ENCODE data around the gene SH3PXD2A. TPM values are rescaled to one million over a fixed set of nuclear protein-coding genes. Genes with fewer than 3 reads are reported as not detected.

Gene SH3PXD2A
- total RNA-seq, 4 donors from 2014 or later, result 12.1 to 68.5 (median 21.7) TPM

GRCh38 chr10:103600325-103600724 lies 255.1 kb downstream of the SH3PXD2A start:
- Histone ChIP-seq H3K4me3 (no peak overlapping the region), H3K27ac (peak overlapping the region in 2 of 4 donors; percentile 50 to 57), H3K27me3 (no peaks in the 10 kb centered on the region), H3K36me3 (peaks cover 0 to 17% (median 0%) of the 10 kb centered on the region in 3 donors), H3K9me3 (no peaks in the 10 kb centered on the region), H3K4me1 (peaks cover 0 to 9% (median 0%) of the 10 kb centered on the region in 4 donors)
- TF ChIP-seq CTCF (IDR thresholded peaks at IDR 0.05) (no peak), POLR2A (IDR thresholded peaks at IDR 0.05) (no peak)
- DNase-seq, result no peak

GRCh38 chr10:103599907-103600306 lies 255.5 kb downstream of the SH3PXD2A start:
- Histone ChIP-seq H3K27ac (peak overlapping the region in 2 of 4 donors; percentile 50 to 57), H3K4me3 (no peak overlapping the region), H3K4me1 (peaks cover 0 to 9% (median 0%) of the 10 kb centered on the region in 4 donors), H3K9me3 (no peaks in the 10 kb centered on the region), H3K36me3 (peaks cover 0 to 14% (median 0%) of the 10 kb centered on the region in 3 donors), H3K27me3 (no peaks in the 10 kb centered on the region)
- DNase-seq, result no peak
- TF ChIP-seq CTCF (IDR thresholded peaks at IDR 0.05) (no peak), POLR2A (IDR thresholded peaks at IDR 0.05) (no peak)

- no peaks in the 10 kb centered on the region for H3K27me3 ChIP-seq
Measured at GRCh38 chr10:103599211-103599610, 256.2 kb downstream of the SH3PXD2A start.

GRCh38 chr10:103598654-103599115 lies 256.7 kb downstream of the SH3PXD2A start:
- Histone ChIP-seq H3K4me1 (peaks cover 0 to 9% (median 0%) of the 10 kb centered on the region in 4 donors), H3K27me3 (no peaks in the 10 kb centered on the region), H3K36me3 (peaks cover 0 to 11% (median 0%) of the 10 kb centered on the region in 3 donors), H3K4me3 (no peak overlapping the region), H3K9me3 (no peaks in the 10 kb centered on the region), H3K27ac (peak overlapping the region in 1 of 4 donors; percentile 40)
- TF ChIP-seq POLR2A (IDR thresholded peaks at IDR 0.05), result no peak
- peak in 5 of 6 experiments; percentile 27 to 80 (median 75) for TF ChIP-seq CTCF (IDR thresholded peaks at IDR 0.05)
- peak in 1 of 3 donors; percentile 76 for DNase-seq

More at GRCh38 chr10:103599211-103599610, 256.2 kb downstream of the SH3PXD2A start:
- TF ChIP-seq CTCF (IDR thresholded peaks at IDR 0.05) (no peak), POLR2A (IDR thresholded peaks at IDR 0.05) (no peak)
- peaks cover 0 to 9% (median 0%) of the 10 kb centered on the region in 4 donors for H3K4me1 ChIP-seq
- no peaks in the 10 kb centered on the region for H3K9me3 ChIP-seq
- DNase-seq, result no peak
- peaks cover 0 to 11% (median 0%) of the 10 kb centered on the region in 3 donors for H3K36me3 ChIP-seq
- H3K27ac ChIP-seq, result peak overlapping the region in 1 of 4 donors; percentile 40
- H3K4me3 ChIP-seq, result no peak overlapping the region

DNA sequence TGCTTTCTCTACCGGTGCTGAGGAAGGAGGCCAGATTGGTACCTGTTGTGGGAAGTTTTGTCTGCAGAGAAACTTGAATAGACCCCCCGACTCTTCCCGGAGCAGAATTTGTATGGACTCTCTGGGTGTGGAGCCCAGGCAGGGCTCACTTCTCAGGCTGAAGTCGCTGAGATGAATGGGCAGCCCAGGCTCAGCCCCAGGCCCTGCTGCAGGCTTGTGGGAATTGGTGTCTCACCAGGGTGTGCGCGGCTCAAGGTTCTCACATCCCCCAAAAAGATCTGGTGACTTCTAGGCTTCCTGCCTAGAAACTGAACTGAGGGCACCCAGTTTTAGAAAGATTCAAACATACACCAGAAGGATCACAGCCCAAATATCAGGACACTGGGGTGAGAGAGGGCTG lies 258.4 kb downstream of the SH3PXD2A start:
- Histone ChIP-seq H3K27ac (no peak overlapping the region), H3K9me3 (no peaks in the 10 kb centered on the region), H3K4me1 (peaks cover 0 to 9% (median 0%) of the 10 kb centered on the region in 4 donors), H3K27me3 (no peaks in the 10 kb centered on the region), H3K4me3 (no peak overlapping the region), H3K36me3 (no peaks in the 10 kb centered on the region)
- no peak for DNase-seq
- TF ChIP-seq CTCF (IDR thresholded peaks at IDR 0.05) (no peak), POLR2A (IDR thresholded peaks at IDR 0.05) (no peak)

Measured in Peyer's patch (tissue), 4 donors.